Calu3 (cell line): ENCODE data around the gene OR5D13. TPM values are rescaled to one million over a fixed set of nuclear protein-coding genes. Genes with fewer than 3 reads are reported as not detected.

Experiments
- BruUV-seq: library from RNA; stranded (reverse); fragments of 400-500 nt; replicated peaks from 2 replicates; lab custom pipeline; 2021; lab: Mats Ljungman, UMichigan
- CTCF ChIA-PET: fragments of 300-600 bp; sonication (Branson Sonifier 250); formaldehyde crosslinking; loops from one replicate; lab custom pipeline; 2022; ENCODE audit warnings: antibody characterized with exemption; lab: Charles Lee
- DNase-seq: peaks from one replicate; pipeline ENCODE4 v3.0.0; 2022
- H3K27ac Mint-ChIP-seq: one replicate; pipeline ENCODE4 v1.8.0; 2022; ENCODE audit warnings: mixed read lengths; ENCODE audit not compliant: unreplicated experiment
- H3K27me3 Mint-ChIP-seq: one replicate; pipeline ENCODE4 v1.8.0; 2022; ENCODE audit warnings: mixed read lengths; ENCODE audit not compliant: unreplicated experiment
- H3K36me3 Mint-ChIP-seq: one replicate; pipeline ENCODE4 v1.8.0; 2022; ENCODE audit warnings: mild to moderate bottlenecking, moderate library complexity, mixed read lengths; ENCODE audit not compliant: insufficient read depth, unreplicated experiment
- H3K4me1 Mint-ChIP-seq: one replicate; pipeline ENCODE4 v1.8.0; 2022; ENCODE audit warnings: mild to moderate bottlenecking, low read depth, mixed read lengths; ENCODE audit not compliant: unreplicated experiment
- H3K4me3 Mint-ChIP-seq: one replicate; pipeline ENCODE4 v1.8.0; 2022; ENCODE audit warnings: mild to moderate bottlenecking, low read depth, moderate library complexity, mixed read lengths; ENCODE audit not compliant: unreplicated experiment
- H3K9me3 Mint-ChIP-seq: one replicate; pipeline ENCODE4 v1.8.0; 2022; ENCODE audit warnings: low read depth, mixed read lengths; ENCODE audit not compliant: unreplicated experiment
- intact Hi-C: fragments of 100-400 bp; cut with micrococcal nuclease; formaldehyde crosslinking; loops from one replicate; pipeline ENCODE4 v1.10.0; 2022; ENCODE audit not compliant: unreplicated experiment
- total RNA-seq: library from RNA; stranded (reverse); gene quantifications from 2 replicates; pipeline ENCODE4 v1.2.3, GENCODE V29; 2022
- TF ChIP-seq, protein P1 (sequence below): fragments of 200-600 bp; IDR thresholded peaks from one replicate; pipeline ENCODE4 v1.8.0; 2022; ENCODE audit warnings: antibody characterized with exemption; ENCODE audit not compliant: unreplicated experiment

OR5D13 gene
- total RNA-seq, 1 experiment from 2014 or later: not detected

DNA sequence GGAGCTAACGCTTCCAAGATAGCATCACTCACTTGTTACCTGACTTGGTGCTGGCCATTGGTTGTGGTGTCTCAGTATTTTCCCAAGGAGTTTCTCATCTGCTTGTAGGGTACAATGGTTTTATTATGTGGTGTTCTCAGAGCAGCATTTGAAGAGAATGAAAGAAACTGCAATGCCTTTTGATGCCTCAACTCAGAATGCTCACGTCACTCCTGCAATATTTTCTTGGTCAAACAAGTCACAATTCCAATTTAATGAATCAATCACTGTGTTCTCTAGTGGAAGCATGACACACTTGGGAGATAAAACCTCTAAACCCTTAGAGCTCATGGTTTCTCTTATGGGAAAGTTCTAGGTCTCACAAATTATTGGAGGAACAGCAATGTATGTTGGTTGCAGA is 20.1 kb downstream of the OR5D13 start:
- Mint-ChIP-seq H3K9me3 (peaks cover 9% of the 10 kb centered on the region), H3K27me3 (no peaks in the 10 kb centered on the region), H3K4me3 (no peak overlapping the region), H3K36me3 (no peaks in the 10 kb centered on the region), H3K27ac (no peak overlapping the region), H3K4me1 (no peaks in the 10 kb centered on the region)
- CTCF ChIA-PET: no interaction called here
- no peak for DNase-seq
- TF ChIP-seq, protein P1, sequence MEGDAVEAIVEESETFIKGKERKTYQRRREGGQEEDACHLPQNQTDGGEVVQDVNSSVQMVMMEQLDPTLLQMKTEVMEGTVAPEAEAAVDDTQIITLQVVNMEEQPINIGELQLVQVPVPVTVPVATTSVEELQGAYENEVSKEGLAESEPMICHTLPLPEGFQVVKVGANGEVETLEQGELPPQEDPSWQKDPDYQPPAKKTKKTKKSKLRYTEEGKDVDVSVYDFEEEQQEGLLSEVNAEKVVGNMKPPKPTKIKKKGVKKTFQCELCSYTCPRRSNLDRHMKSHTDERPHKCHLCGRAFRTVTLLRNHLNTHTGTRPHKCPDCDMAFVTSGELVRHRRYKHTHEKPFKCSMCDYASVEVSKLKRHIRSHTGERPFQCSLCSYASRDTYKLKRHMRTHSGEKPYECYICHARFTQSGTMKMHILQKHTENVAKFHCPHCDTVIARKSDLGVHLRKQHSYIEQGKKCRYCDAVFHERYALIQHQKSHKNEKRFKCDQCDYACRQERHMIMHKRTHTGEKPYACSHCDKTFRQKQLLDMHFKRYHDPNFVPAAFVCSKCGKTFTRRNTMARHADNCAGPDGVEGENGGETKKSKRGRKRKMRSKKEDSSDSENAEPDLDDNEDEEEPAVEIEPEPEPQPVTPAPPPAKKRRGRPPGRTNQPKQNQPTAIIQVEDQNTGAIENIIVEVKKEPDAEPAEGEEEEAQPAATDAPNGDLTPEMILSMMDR: no peak
- intact Hi-C loops: no loop called here
- BruUV-seq: no TSS peak

DNA sequence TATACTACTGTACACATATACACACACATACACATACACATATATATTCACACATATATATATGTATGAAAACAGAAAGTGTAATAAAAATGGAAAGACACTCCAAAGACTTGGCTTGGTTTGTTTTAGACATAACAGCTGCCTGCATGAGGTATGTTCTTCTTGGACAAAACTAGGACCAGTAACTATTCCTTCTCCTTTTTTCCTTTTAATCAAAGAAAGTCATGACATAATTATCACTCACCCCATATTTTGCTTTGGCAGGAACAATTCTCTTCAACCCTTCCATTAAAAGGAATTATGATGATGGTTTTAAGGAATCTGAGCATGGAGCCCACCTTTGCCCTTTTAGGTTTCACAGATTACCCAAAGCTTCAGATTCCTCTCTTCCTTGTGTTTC is 22.0 kb downstream of the OR5D13 start, which contains the start of gene OR5D14:
OR5D14 (plus strand) TSS at position 301 of the 400 bp plus-strand sequence; CDS start at position 301, 0 bp downstream.
- peaks cover 18% of the 10 kb centered on the region for H3K9me3 Mint-ChIP-seq
- CTCF ChIA-PET: no interaction called here
- DNase-seq: no peak
- BruUV-seq: no TSS peak
- H3K27me3 Mint-ChIP-seq: no peaks in the 10 kb centered on the region
- no peaks in the 10 kb centered on the region for H3K36me3 Mint-ChIP-seq
- TF ChIP-seq, protein P1: no peak
- no peak within 1 kb of the TSS for H3K4me3 Mint-ChIP-seq
- intact Hi-C loops: no loop called here
- no peaks in the 10 kb centered on the region for H3K4me1 Mint-ChIP-seq
- no peak within 1 kb of the TSS for H3K27ac Mint-ChIP-seq

GRCh38 chr11:55806248-55806647 is 33.0 kb downstream of the OR5D13 start:
- DNase-seq: no peak
- Mint-ChIP-seq H3K4me3 (no peak overlapping the region), H3K36me3 (no peaks in the 10 kb centered on the region), H3K4me1 (no peaks in the 10 kb centered on the region), H3K27ac (no peak overlapping the region), H3K9me3 (peaks cover 9% of the 10 kb centered on the region), H3K27me3 (no peaks in the 10 kb centered on the region)
- BruUV-seq: no TSS peak
- intact Hi-C loops: no loop called here
- CTCF ChIA-PET: no interaction called here
- TF ChIP-seq, protein P1: no peak

- TF ChIP-seq, protein P1: no peak
- CTCF ChIA-PET: no interaction called here
- H3K36me3 Mint-ChIP-seq: no peaks in the 10 kb centered on the region
- no peaks in the 10 kb centered on the region for H3K4me1 Mint-ChIP-seq
- H3K4me3 Mint-ChIP-seq: no peak within 1 kb of the TSS
- no peak for DNase-seq
- no TSS peak for BruUV-seq
- intact Hi-C loops: no loop called here
- peaks cover 21% of the 10 kb centered on the region for H3K9me3 Mint-ChIP-seq
- no peaks in the 10 kb centered on the region for H3K27me3 Mint-ChIP-seq
- H3K27ac Mint-ChIP-seq: no peak within 1 kb of the TSS
These were observed 37.8 kb downstream of the OR5D13 start, which contains the start of gene OR5L1 for GRCh38 chr11:55811067-55811466. TSS of gene OR5L1 (plus strand) at chr11:55811367. CDS start at chr11:55811467, 100 bp downstream.
